GM19193 (cell line): ENCODE measurements around the gene SERPINA3.

Experiments used
- POLR2A ChIP-seq: IDR thresholded peaks from 4 replicates; pipeline ENCODE4 v1.6.1; 2011; ENCODE audit not compliant: insufficient read depth, insufficient read length; ENCODE audit errors: extremely low read depth

The SERPINA3 gene

DNA sequence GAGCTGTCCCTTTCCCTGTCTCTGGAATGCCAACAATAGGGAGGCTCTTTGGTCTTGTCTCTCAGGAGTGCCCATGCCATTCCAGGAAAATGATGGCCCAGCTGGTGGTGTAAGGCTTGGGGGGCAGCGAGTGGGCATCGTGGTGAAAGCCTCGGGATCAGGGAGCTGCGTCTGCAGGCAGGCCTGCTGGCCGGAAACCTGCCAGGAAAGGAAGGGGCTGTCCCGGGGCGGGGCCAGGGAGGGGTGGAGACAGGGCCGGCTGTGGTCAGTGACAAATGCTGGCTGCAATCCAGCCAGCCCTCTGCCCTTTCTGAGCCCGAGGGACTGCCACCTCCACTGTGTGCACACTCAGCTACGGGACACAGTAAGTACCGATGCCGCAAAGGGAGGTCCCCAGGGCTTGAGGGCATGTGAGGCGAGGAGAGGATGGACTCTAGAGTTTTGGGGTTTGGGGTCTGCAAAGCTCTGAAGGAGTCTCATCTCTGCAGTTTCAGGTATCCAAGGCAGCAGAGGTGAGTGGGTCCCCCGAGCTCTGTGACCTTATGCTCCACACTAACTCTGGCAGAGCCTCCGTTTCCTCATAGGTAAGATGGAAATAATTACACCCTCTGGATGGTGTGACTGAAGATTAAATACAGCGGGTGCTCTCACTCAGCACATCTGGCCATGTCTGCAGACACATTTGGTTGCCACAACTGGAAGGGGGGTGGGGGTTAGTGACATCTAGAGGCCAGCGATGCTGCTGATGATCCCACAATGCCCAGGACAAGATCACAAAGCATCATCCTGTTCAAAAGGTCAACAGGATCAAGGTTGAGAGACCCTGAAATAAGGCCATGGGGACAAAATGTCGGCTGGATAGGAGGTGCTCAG lies 30.8 kb upstream of the SERPINA3 start, which contains the start of gene SERPINA5:
SERPINA5 (plus strand) TSS at position 300 of the 873 bp plus-strand sequence. CDS start 5,937 bp downstream, outside the sequence.
- TF ChIP-seq POLR2A = no peak

DNA sequence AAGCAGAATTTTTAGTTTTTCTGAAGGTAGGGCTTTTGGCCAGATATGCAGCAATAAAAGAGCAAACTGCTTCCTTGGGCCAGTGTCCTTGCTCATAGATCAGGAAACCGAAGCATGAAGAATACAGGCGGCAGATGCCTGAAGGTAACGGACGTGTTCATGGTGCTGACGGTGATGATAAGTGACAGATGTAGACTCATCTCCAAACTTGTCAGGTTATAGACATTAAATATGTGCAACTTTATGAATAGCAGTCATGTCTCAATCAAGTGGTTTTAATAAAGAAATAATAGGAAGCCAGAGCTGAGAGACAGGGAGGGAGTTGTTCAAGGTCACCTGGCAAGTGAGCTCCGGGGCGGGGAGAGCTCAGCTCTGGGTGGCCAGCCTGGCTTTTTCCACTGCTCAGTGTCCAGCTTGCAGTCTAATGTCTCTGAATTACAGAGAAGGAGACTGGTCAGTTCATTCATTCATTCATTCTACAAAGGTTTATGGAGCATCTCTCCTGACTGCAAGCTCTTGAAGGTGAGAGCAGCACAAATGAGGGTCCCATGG lies 29.9 kb upstream of the SERPINA3 start:
- no peak for TF ChIP-seq POLR2A

DNA sequence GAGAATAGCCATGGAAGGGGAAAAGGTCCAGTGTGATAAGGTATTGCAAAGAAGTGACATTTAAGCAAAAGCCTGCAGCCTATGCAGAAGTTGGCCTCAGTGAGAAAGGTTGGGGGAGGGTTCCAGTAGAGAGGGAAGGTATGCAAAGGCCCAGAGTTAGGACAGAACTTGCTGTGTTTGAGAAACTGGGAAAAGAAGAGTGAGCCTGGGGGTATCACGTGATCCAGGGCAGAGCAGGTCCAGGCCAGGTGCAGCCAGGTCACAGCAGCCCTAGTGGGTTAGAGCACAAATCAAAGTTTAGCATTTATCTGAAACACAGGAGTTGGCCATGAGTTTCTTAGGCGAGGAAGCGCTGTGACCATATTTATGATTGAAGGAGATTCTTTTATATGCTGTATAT lies 29.3 kb upstream of the SERPINA3 start:
- no peak for TF ChIP-seq POLR2A

DNA sequence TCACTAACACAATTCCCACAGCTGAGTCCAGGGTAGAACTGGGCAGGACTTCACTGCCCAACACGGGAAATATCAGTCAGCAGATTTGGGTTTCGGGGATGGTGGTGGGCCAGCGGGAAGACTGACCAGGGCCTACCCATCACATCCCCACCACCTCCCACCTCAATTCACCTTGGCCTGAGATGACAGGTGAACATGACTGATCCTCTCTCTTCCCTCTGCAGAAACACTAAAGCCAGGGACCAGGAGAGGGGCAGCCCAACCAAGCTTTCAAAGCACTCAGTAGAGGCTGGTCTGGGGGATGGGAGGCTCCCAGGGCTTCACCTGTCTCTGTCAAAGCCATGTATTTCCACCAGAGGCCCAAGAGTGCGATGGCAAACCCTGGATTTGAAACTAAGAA lies 28.6 kb upstream of the SERPINA3 start:
- no peak for TF ChIP-seq POLR2A

DNA sequence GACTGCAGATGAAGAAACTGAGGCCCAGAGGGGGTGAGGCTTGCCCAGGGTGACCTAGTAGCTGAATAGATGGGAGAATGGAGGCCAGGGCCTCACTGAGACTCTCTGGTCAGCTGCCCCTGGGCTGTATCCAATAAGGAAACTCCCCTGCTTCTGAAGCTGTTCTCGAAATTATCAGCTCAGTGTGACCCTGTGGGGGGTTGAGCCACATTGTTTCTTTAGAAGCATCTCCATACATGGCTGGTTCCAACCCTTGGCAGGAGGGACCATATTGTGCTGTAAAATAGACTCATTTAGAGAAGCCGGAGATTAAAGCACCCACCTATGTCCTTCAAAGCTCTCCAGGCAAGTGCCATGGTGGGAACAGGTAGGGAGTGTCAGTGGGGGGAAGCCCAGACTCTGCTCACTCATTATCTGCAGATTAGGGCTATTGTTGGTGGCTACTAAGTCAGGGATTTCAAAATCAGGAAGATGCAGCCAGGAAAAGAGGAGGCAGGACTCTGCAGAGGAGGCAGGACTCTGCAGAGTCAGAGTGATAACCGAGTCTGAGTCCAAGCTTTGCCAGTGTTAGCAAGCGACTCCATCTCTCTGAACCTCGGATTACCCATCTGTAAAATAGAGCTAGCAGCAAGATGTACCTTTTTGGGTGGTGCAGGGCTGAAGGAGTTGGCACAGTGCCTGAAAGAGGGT lies 27.5 kb upstream of the SERPINA3 start:
- TF ChIP-seq POLR2A = no peak

DNA sequence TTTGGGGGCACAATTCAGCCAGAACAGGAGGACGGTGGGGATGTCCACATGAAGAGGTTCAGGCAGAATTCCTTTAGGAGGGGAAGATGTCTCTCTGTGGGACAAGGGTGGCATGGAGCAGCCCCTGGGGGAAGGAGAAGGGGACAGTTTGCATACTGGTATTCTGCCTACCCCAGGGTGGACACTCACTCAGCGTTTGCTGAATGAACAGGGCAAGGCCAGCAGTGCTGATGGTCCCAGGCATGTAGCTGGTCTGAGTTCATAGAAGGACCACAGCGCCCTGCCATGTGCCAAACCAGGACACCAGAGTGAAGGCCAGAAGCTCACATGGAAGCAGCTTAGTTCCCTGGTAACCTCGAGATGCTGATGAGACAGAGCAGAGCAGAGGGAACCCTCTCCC lies 25.6 kb upstream of the SERPINA3 start:
- TF ChIP-seq POLR2A = no peak

DNA sequence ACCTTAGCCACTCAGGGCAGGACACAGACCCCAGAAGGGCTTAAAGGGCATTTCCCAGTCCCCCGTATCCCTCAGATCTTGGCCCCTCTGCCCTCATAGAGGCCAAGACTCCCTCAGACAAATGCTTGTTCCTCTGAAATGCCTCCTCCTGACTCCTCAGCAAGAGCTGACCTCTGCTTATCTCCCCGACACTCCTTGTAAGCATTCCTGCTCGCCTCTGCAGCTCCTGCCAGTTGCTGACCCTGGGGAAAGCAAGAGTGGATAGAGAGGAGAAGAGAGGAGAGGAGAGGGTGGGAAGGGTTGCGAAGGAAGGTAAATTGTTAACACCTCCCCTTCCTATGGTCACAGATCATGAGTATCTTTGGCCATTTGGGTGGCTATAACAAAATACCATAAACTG lies 23.9 kb upstream of the SERPINA3 start:
- TF ChIP-seq POLR2A = no peak

DNA sequence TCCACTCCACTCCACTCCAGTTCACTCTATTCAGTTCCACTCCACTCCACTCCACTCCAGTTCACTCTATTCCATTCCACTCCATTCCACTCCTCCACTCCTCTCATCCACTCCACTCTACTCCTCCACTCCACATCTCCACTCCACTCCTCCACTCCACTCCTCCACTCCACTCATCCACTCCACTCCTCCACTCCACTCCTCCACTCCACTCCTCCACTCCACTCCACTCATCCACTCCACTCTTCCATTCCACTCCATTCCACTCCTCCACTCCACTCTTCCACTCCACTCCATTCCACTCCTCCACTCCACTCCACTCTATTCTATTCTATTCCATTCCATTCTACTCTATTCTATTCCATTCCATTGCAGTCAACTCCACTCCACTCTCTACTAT lies 21.1 kb upstream of the SERPINA3 start:
- TF ChIP-seq POLR2A = no peak

DNA sequence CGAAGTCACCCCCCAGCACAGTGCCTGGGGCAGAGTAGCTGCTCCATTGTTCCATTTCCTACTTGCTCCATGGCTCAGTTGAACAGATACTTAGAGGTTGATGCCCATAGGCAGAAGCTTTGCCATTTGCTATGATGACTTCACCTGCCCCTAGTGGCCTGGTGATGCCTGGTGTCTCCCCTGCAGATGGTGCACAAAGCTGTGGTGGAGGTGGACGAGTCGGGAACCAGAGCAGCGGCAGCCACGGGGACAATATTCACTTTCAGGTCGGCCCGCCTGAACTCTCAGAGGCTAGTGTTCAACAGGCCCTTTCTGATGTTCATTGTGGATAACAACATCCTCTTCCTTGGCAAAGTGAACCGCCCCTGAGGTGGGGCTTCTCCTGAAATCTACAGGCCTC lies 20.3 kb upstream of the SERPINA3 start:
- TF ChIP-seq POLR2A = no peak

DNA sequence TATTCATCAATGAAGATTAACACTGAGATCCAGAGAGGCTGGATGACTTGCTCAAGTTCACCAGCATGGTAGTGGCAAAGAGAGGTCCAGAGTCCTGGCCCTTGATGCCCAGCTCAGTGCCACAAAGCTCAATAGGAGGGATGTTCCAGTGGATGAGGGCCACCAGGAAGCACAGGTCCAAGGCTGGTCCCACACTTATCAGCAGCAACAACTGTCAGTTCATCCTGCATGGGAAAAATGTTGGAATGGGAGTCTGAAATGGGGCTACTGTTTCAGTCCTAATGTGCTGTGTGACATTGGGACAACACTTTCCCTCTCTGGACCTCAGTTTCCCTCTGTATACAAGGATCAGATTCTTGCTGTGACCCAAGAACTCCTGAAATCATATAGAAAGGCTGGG lies 19.7 kb upstream of the SERPINA3 start:
- TF ChIP-seq POLR2A = no peak

DNA sequence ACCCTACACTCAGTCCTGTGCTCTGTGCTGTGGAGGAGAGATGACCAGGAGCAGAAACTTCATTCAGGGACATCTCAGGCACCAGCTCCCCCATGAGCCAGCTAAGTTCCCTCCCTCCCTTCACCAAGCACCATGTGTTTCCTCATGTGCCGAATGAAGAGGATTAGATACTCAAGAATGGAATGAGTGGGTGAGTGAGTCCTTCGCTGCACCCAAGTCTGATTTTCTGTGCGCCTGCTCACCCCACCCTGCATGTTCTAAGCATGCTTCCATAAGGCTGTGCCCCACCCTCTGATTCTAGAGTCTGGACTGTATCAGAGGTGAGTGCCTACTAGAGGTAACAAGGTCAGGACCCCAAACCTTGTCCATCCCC lies 18.8 kb upstream of the SERPINA3 start:
- no peak for TF ChIP-seq POLR2A

DNA sequence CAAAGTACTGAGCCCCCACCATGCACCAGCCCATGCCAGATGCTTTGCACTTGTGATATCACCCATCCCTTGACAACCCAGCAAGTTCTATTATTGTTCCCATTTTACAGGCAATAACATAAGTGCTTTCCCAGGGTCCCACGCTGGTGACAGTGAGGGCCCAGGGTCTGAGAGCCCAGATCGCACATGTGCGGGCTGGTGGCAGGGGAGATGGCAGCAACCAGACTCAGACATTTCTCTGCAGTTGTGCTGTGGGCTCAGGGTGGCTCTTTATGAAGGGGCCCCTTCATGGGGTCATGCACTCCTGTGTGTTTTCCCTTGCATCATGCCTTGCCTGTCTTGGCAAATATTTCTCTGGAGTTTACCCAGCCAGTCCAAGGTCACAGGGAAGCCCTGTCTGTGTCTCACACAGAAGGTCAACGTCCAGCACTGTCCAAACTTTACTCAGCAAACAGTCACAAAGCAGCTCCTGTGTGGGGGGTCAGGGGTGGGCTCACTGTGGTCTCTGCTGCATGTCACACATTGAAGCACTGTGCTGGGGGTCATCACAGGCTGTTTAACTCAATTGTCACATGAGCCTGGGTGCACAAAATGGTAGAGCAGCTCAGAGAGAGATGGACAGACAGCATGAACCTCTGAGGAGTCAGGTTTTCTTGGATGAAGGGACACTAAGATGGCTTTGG lies 18.3 kb upstream of the SERPINA3 start:
- no peak for TF ChIP-seq POLR2A

DNA sequence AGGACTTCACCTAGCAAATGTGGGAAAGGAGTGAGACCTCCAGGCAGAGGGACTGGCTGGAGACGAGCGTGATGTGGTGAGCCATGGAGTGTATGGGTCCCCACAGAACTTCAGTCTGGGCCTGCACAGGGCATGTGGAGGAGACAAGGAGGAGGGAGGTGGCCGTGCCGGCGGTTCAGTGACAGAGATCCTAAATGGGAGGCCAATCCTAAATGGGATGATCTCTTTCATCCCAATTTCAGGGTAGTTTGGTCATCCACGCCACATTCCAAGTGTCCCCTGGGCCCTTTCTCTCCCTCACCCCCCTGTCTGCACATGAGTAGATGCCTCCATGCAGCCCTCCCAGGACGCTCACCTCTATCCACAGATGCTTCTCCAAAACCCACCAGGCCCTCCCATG lies 17.8 kb upstream of the SERPINA3 start:
- no peak for TF ChIP-seq POLR2A

DNA sequence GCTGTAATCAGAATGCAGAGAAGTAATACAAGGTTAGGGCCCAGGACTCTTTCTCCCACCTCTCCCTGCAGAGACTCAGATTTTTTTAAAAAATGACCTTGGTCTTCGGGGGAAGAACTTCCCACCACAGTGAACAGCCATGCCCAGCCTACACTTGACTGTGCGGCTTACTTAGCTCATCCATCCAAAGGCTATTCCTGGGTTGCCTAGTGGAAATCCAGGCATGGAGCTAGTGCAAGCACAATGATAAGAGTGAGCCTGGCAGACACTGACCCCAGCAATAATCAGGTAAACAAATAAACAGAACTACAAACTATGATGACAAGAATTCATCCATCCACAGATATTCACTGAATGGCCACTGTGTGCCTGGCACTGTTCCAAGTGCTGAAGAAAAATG lies 16.3 kb upstream of the SERPINA3 start:
- TF ChIP-seq POLR2A = no peak

DNA sequence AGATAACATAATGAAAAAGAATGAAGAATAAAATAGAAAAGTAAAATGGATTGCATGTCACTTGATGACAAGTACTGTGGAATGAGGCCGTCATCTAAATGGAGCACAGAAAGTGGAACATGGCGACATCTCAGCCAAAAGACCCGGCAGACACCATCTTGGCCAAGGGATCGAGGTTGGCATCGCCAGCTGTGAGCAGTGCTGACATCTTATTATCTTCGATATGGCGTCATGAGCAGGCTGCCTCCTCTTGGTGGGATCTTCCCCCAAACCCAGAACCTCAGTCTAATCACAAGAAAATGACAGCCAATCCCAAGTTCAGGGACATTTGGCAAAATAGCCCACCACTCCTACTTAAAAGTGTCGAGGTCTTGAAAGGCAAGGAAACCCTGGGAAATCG lies 15.8 kb upstream of the SERPINA3 start:
- TF ChIP-seq POLR2A = no peak

DNA sequence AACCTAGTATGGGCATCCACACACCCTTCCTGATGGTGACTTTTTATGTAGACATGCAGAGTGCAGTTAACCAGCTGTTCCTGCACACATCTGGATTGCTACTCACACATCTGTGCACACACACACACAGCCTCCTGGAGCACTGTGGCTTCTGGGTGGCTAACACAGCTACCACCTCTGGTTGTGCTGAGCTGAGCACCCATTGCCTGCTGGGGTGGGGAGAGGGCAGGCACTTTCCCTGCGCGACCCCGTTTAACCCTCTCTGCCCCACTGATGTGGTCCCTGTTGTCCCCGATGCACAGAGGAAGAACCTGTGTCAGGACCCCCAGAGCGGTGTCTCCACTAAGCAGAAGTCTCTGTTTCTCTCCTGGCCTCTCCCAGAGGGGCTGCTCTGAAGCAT lies 14.4 kb upstream of the SERPINA3 start:
- TF ChIP-seq POLR2A = no peak

DNA sequence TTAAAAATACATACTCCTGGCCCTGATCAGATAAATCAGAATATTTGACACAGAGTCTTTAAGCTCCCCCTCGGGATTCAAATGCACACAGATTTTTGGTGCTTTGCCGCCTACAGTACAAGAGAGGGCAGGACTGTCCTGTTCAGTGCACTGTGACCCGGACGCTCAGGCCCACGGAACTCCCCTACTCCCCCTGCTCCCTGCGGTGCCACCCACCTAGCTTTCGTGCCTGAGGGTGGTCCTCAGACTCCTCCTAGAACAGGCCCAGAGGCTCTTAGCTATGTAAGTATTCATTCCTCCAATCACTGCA lies 13.7 kb upstream of the SERPINA3 start:
- no peak for TF ChIP-seq POLR2A
